OCI-LY7 (cell line): ENCODE measurements around the gene KIAA1328. TPM values are rescaled to one million over a fixed set of nuclear protein-coding genes. Genes with fewer than 3 reads are reported as not detected.

Experiments
- BruUV-seq: library from RNA; stranded (reverse); fragments of 400-500 nt; replicated peaks from 2 replicates; lab custom pipeline; 2021; lab: Mats Ljungman, UMichigan
- CTCF ChIA-PET: fragments of 300-600 bp; sonication (Branson Sonifier 250); formaldehyde crosslinking; loops from one replicate; lab custom pipeline; 2022; ENCODE audit warnings: antibody characterized with exemption; ENCODE audit not compliant: unreplicated experiment; lab: Charles Lee
- POLR2A ChIA-PET: fragments of 300-600 bp; sonication (Branson Sonifier 250); formaldehyde crosslinking; loops from one replicate; lab custom pipeline; 2022; ENCODE audit warnings: antibody characterized with exemption; lab: Charles Lee
- DNase-seq: peaks from one replicate; pipeline ENCODE4 v3.0.0-alpha.2; 2015; ENCODE audit warnings: low spot score
- H2AFZ ChIP-seq: fragments of 200-600 bp; sonication (generic), shearing (Covaris generic); 2 replicates; pipeline ENCODE4 v1.6.1; 2014; ENCODE audit warnings: mild to moderate bottlenecking, antibody characterized with exemption, low read length, moderate library complexity
- H3K27ac ChIP-seq: fragments of 200-600 bp; sonication (generic); 2 replicates; pipeline ENCODE4 v1.5.1; 2014; ENCODE audit warnings: mixed run types, low read depth, mild to moderate bottlenecking, moderate library complexity, low read length, inconsistent platforms; ENCODE audit not compliant: poor library complexity, severe bottlenecking
- H3K36me3 ChIP-seq: fragments of 200-600 bp; sonication (generic); 2 replicates; pipeline ENCODE4 v1.6.1; 2014; ENCODE audit warnings: mild to moderate bottlenecking, antibody characterized with exemption, low read length, moderate library complexity, mixed read lengths; ENCODE audit not compliant: insufficient read depth
- H3K4me1 ChIP-seq: fragments of 200-600 bp; sonication (generic); 2 replicates; pipeline ENCODE4 v1.5.1; 2014; ENCODE audit warnings: mild to moderate bottlenecking, low read length; ENCODE audit not compliant: insufficient read depth, poor library complexity, severe bottlenecking
- H3K4me2 ChIP-seq: fragments of 200-600 bp; sonication (generic); 2 replicates; pipeline ENCODE4 v1.6.1; 2014; ENCODE audit warnings: mild to moderate bottlenecking, low read length
- H3K4me3 ChIP-seq: fragments of 200-600 bp; sonication (generic); 2 replicates; pipeline ENCODE4 v1.5.1; 2014; ENCODE audit warnings: mild to moderate bottlenecking, low read depth, low read length; ENCODE audit not compliant: poor library complexity, severe bottlenecking
- H3K79me2 ChIP-seq: fragments of 200-600 bp; sonication (generic); 2 replicates; pipeline ENCODE4 v1.6.1; 2016; ENCODE audit warnings: low read depth, mild to moderate bottlenecking, low read length, moderate library complexity, mixed read lengths; ENCODE audit not compliant: insufficient read depth
- H3K9me2 ChIP-seq: fragments of 200-600 bp; sonication (generic); 2 replicates; pipeline ENCODE4 v1.6.1; 2016; ENCODE audit warnings: mild to moderate bottlenecking, low read length, mixed read lengths; ENCODE audit not compliant: insufficient read depth
- H3K9me3 ChIP-seq: fragments of 200-600 bp; sonication (generic); 2 replicates; pipeline ENCODE4 v1.6.1; 2014; ENCODE audit warnings: mild to moderate bottlenecking, mixed run types, low read length, mixed read lengths
- H4K20me1 ChIP-seq: fragments of 200-600 bp; sonication (generic); 2 replicates; pipeline ENCODE4 v1.6.1; 2014; ENCODE audit warnings: mild to moderate bottlenecking, antibody characterized with exemption, low read length, moderate library complexity, mixed read lengths; ENCODE audit not compliant: insufficient read depth
- EZH2phosphoT487 ChIP-seq: fragments of 200-600 bp; sonication (generic); IDR thresholded peaks from 2 replicates; pipeline ENCODE4 v1.6.1; 2018; ENCODE audit warnings: low read depth, borderline replicate concordance, mild to moderate bottlenecking, mixed run types, antibody characterized with exemption, low read length, moderate library complexity, mixed read lengths
- intact Hi-C: fragments of 100-400 bp; cut with micrococcal nuclease; formaldehyde crosslinking; loops from one replicate; pipeline ENCODE4 v1.10.0; 2022; ENCODE audit not compliant: unreplicated experiment
- total RNA-seq, 2 experiments: library from RNA; depleted of rRNA in 1 of 2; stranded (reverse); fragments of >200 nt in 1 of 2; shearing (Covaris generic) in 1 of 2; gene quantifications; 2 replicates each; pipeline ENCODE4 v1.2.3, GENCODE V29; 2014 to 2022
- TF ChIP-seq, protein P1 (sequence below): fragments of 200-600 bp; sonication (generic); conservative IDR thresholded peaks from 2 replicates; pipeline ENCODE4 v1.5.1; 2014; ENCODE audit warnings: mild to moderate bottlenecking, antibody characterized with exemption, low read length, moderate library complexity, mixed read lengths

Gene KIAA1328
- total RNA-seq, 2 experiments from 2014 or later: 3.0 to 5.8 TPM

- H2AFZ ChIP-seq: no peak overlapping the region
- no peaks in the 10 kb centered on the region for H4K20me1 ChIP-seq
- CTCF ChIA-PET: no interaction called here
- H3K27ac ChIP-seq: no peak overlapping the region
- H3K79me2 ChIP-seq: peaks cover 17% of the 10 kb centered on the region; the same call in 1 of the 2 replicates
- TF ChIP-seq, protein P1, sequence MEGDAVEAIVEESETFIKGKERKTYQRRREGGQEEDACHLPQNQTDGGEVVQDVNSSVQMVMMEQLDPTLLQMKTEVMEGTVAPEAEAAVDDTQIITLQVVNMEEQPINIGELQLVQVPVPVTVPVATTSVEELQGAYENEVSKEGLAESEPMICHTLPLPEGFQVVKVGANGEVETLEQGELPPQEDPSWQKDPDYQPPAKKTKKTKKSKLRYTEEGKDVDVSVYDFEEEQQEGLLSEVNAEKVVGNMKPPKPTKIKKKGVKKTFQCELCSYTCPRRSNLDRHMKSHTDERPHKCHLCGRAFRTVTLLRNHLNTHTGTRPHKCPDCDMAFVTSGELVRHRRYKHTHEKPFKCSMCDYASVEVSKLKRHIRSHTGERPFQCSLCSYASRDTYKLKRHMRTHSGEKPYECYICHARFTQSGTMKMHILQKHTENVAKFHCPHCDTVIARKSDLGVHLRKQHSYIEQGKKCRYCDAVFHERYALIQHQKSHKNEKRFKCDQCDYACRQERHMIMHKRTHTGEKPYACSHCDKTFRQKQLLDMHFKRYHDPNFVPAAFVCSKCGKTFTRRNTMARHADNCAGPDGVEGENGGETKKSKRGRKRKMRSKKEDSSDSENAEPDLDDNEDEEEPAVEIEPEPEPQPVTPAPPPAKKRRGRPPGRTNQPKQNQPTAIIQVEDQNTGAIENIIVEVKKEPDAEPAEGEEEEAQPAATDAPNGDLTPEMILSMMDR: no peak
- TF ChIP-seq EZH2phosphoT487: no peak
- BruUV-seq: no TSS peak
- H3K9me3 ChIP-seq: no peaks in the 10 kb centered on the region
- peaks cover 18% of the 10 kb centered on the region for H3K4me1 ChIP-seq
- POLR2A ChIA-PET: no interaction called here
- H3K9me2 ChIP-seq: no peaks in the 10 kb centered on the region
- peak overlapping the region; percentile 93; the same call in 1 of the 2 replicates for H3K4me2 ChIP-seq
- H3K4me3 ChIP-seq: no peak overlapping the region
- intact Hi-C loops: no loop called here
- no peak for DNase-seq
- H3K36me3 ChIP-seq: peaks cover 5% of the 10 kb centered on the region
Measured at GRCh38 chr18:36831139-36831538, 2.2 kb downstream of the KIAA1328 start.

GRCh38 chr18:36833120-36833519, 4.2 kb downstream of the KIAA1328 start:
- TF ChIP-seq, protein P1: no peak
- no peak for TF ChIP-seq EZH2phosphoT487
- intact Hi-C loops: no loop called here
- H3K4me3 ChIP-seq: no peak overlapping the region
- H3K4me1 ChIP-seq: peaks cover 8% of the 10 kb centered on the region
- peaks cover 4% of the 10 kb centered on the region; the same call in 1 of the 2 replicates for H3K36me3 ChIP-seq
- no peak for DNase-seq
- no peak overlapping the region for H3K4me2 ChIP-seq
- H3K27ac ChIP-seq: no peak overlapping the region
- H3K79me2 ChIP-seq: 0 out of 2 replicates have a peak, but pooled peaks cover 3% of the 10 kb centered on the region
- no peaks in the 10 kb centered on the region for H3K9me2 ChIP-seq
- H4K20me1 ChIP-seq: no peaks in the 10 kb centered on the region
- ChIA-PET POLR2A (interaction anchor here (0.7 to 0.9 kb wide), 2 partner anchors 10 to 18 kb away, joined by 3 read pairs; no protein-coding TSS in a partner anchor), CTCF (no interaction called here)
- no peak overlapping the region for H2AFZ ChIP-seq
- H3K9me3 ChIP-seq: no peaks in the 10 kb centered on the region
- BruUV-seq: no TSS peak

DNA sequence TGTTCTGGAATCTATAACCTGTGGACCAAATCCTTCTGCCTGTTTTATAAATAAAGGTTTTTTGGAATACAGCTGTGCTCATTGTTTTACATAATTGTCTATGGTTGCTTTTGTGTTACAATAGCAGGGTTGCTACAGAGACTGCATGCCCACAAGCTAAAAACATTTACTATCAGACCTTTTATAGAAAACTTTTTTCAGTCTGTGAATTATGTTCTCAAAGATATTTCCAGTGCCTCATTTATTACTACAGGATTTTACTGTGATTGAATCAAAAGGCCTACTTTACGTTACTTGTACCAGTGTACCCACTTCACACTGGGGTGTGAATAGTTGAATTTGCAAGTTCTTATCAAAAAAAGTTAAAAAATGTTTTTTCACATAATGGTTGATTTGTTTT, 7.0 kb downstream of the KIAA1328 start:
- Histone ChIP-seq H2AFZ (no peak overlapping the region), H3K27ac (no peak overlapping the region), H4K20me1 (no peaks in the 10 kb centered on the region), H3K36me3 (peaks cover 8% of the 10 kb centered on the region; the same call in 1 of the 2 replicates), H3K4me3 (no peak overlapping the region), H3K4me2 (no peak overlapping the region), H3K79me2 (no peaks in the 10 kb centered on the region), H3K9me3 (no peaks in the 10 kb centered on the region), H3K4me1 (peaks cover 5% of the 10 kb centered on the region), H3K9me2 (no peaks in the 10 kb centered on the region)
- BruUV-seq: no TSS peak
- POLR2A ChIA-PET: no interaction called here
- CTCF ChIA-PET: no interaction called here
- intact Hi-C loops: no loop called here
- no peak for DNase-seq
- TF ChIP-seq, protein P1: no peak
- no peak for TF ChIP-seq EZH2phosphoT487
